Stomach (tissue), 4 donors: ENCODE data around the gene CYP21A2.

Experiments used
- CTCF ChIP-seq, 7 experiments: fragments of 450-650 bp in 4 of 7; fragments of 200-600 bp in 3 of 7; sonication (generic) in 3 of 7; IDR thresholded peaks; one replicate each; pipeline ENCODE4 v1.5.1; 2016 to 2019; ENCODE audit warnings: antibody characterized with exemption in 7 of 7, control low read depth in 2 of 7, mild to moderate bottlenecking in 1 of 7
- EP300 ChIP-seq: sonication (generic); formaldehyde crosslinking; IDR thresholded peaks from one replicate; pipeline ENCODE4 v1.6.1; 2017; ENCODE audit warnings: antibody characterized with exemption
- POLR2A ChIP-seq, 4 donors: fragments of 450-650 bp; IDR thresholded peaks; one replicate each; pipeline ENCODE4 v1.6.1; 2016; ENCODE audit warnings: antibody characterized with exemption in 4 of 4, control low read depth in 2 of 4, mild to moderate bottlenecking in 1 of 4, moderate library complexity in 1 of 4
- POLR2AphosphoS5 ChIP-seq, 3 donors: sonication (generic); formaldehyde crosslinking; IDR thresholded peaks; one replicate each; pipeline ENCODE4 v1.6.1; 2016; ENCODE audit warnings: antibody characterized with exemption in 3 of 3

GRCh38 chr6:32069460-32069859, 31.2 kb downstream of the CYP21A2 start:
- TF ChIP-seq CTCF (IDR thresholded peaks at IDR 0.05) (no peak), POLR2A (IDR thresholded peaks at IDR 0.05) (no peak), POLR2AphosphoS5 (IDR thresholded peaks at IDR 0.05) (no peak), EP300 (no peak)
